AG10803 (cell line): ENCODE measurements around the gene CACNA1D.

Experiments used
- DNase-seq: peaks from one replicate; pipeline ENCODE4 v3.0.0; 2010; ENCODE audit warnings: low read depth
- H3K4me3 ChIP-seq: 2 replicates; pipeline ENCODE4 v1.5.1; 2011; ENCODE audit warnings: mild to moderate bottlenecking, low read length, control low read depth
- TF ChIP-seq, protein P1 (sequence below): conservative IDR thresholded peaks from 2 replicates; pipeline ENCODE4 v1.5.1; 2011; ENCODE audit warnings: mild to moderate bottlenecking, low read length, control low read depth, inconsistent platforms

The CACNA1D gene

DNA sequence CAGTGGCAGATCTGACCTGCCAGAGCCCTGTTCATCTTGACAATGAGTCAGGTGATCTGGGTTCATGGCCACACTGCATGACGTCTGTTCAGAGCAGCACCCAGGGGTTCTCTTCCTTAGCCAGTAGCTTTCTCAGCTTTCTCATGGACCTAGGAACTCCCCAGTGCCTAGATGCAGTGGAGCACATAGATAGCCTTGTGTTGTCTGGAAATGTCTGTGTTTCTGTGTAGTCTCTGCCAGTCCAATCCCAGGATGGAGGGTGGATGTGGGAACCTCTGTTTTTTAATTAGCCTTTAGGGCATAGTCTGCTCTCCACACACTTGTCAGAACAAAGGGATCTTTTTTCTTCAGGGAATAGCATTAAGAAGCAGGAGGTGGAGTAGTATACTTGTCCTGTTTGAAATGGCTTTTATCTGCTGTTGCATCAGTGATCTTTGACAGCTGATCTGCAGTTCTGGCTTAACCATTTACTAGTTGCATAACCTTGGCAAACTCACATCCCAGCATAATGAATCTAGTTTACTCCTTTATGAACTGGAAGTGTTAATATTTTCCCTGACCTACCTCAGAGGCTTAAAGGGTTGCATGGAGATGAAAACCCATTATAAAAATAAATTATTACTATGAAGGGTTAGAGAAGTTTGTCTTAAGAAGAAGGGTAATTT lies 16.1 kb upstream of the CACNA1D start:
- no peak for DNase-seq
- TF ChIP-seq, protein P1, sequence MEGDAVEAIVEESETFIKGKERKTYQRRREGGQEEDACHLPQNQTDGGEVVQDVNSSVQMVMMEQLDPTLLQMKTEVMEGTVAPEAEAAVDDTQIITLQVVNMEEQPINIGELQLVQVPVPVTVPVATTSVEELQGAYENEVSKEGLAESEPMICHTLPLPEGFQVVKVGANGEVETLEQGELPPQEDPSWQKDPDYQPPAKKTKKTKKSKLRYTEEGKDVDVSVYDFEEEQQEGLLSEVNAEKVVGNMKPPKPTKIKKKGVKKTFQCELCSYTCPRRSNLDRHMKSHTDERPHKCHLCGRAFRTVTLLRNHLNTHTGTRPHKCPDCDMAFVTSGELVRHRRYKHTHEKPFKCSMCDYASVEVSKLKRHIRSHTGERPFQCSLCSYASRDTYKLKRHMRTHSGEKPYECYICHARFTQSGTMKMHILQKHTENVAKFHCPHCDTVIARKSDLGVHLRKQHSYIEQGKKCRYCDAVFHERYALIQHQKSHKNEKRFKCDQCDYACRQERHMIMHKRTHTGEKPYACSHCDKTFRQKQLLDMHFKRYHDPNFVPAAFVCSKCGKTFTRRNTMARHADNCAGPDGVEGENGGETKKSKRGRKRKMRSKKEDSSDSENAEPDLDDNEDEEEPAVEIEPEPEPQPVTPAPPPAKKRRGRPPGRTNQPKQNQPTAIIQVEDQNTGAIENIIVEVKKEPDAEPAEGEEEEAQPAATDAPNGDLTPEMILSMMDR: no peak
- H3K4me3 ChIP-seq: no peak overlapping the region

DNA sequence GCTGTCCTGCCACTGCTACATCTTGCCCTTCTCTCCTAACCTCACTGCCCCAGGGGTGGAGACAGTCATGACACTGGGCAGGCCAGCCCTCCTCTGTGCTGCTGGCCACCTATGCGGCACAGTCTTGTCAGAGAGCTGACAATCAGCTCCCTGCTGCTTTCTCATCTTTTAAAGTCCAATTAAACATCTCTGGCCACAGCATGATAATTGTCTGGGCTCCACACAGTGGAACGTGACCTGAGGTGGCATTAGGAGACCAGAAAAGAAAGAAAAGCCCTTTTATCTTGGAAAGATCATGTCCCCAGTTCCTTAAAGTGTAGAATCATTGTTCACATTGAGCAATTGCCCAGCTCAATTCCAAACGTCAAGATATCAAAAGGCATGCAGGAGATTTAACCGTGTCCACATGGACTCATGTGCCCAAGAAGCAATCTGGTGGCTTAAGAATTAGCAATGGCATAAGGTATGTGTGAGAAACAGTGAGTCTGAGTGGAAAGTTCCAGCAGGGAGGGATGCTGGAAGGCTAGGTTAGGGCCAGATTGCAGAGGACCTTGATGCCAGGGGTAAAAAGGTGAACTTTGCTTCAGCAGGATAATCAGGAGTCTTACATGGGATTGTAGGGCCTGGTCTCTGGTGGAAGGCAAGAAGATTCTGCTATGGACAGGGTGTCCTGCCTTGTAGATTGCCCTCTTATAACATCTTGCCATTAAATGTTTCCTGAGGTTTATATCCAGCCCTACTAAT lies 15.3 kb upstream of the CACNA1D start:
- TF ChIP-seq, protein P1: no peak
- H3K4me3 ChIP-seq: no peak overlapping the region
- no peak for DNase-seq

DNA sequence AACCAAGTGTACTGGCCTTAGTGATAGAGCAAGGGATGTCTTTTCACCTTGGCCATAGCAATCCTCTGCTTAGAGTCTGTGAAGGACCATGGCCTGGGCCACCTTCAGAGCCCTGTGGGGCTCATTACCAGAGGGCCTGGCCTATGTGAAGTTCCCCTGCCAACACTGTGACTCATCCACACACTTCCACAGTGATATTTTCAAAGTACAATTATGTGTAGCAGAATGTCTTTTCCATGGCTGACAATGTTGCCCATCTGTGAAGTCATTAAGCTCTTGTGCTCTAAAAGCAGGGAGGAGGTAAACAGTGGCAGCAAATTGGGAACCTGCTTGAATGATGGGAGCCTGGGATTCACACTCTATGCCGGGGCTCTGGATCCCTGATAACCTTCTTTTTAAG lies 12.2 kb upstream of the CACNA1D start:
- TF ChIP-seq, protein P1: no peak
- no peak for DNase-seq
- no peak overlapping the region for H3K4me3 ChIP-seq

DNA sequence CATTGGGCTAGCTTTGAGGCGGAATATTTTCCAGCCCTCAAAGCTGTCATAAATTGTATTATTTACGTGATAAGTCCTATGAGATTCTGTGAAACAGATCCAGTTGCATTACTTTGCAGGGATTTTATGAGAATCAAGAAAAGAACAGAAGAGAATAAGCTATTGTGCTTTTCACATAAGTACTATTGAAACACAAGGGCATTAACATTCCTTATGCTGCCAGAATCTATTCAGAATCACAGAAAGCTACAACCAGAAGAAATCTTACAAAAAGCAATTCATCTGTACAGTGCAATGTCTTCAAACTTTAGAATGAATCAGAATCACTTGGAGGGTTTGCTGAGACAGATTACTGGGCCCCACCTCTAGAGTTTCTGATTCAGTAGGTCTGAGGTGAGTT lies 10.6 kb upstream of the CACNA1D start:
- no peak overlapping the region for H3K4me3 ChIP-seq
- no peak for DNase-seq
- TF ChIP-seq, protein P1: no peak

DNA sequence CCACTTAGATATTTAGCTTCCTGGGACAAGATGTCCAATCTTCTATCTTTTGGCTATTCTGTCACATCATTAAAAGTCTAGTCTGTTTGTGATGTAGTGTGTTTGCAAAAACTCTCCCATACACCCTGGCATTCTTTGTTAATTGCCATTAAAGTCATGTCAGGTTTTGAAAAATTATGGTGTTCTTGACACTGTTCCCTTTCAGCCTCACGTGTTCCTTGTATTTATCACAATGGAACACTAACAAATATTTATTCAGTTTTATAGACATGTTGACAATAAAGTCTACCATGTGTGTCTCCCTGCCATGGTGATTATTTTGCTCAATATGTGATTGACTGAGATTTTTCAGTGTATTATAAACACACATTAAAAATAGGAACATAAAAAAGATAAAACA lies 9.4 kb upstream of the CACNA1D start:
- no peak for DNase-seq
- TF ChIP-seq, protein P1: no peak
- no peak overlapping the region for H3K4me3 ChIP-seq

DNA sequence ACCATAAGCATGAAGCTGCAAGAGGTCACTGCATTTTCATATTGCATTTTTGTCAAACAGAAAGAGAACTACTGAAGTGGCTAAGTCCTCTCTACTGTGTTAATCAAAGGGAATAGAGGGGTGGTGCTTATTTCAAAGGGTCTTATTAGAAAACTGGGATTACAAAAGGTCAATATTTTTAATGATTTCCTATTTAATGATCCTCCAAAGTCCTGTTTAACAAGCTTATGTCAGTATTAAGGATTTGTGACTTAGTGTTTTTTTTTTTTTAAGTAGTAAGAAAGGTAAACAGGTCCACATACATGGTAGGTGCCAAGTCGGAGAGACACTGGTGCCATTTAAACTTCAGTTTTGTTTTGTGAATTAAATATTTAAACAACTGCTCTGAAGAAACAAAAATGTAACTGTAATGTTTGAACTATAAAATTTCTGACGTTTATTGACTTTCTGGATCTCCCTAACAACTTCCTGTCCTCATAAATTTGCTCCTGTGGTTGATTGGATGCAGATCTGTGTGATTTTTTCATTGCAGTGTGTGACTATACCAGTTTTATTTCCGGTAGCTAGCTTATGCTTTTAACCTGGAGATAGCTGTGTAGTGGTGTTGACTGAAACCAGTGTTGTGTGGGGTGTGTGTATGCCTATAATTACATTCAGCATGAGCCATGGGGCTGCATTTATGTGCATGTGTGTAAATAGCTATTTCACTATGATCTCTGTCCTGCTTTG lies 8.6 kb upstream of the CACNA1D start:
- TF ChIP-seq, protein P1: no peak
- no peak for DNase-seq

More for the DNA sequence above, 8.6 kb upstream of the CACNA1D start:
- H3K4me3 ChIP-seq: no peak overlapping the region
